ENCODE data around the gene ARMC7. TPM values are rescaled to one million over a fixed set of nuclear protein-coding genes. Genes with fewer than 3 reads are reported as not detected.
"Not testable (repeated sequence)": the region's sequence is repeated elsewhere in the genome, so short reads cannot be mapped to it uniquely, and the experiment has no call there.

Gene ARMC7
- total and polyA plus RNA-seq, 3 donors from 2014 or later = 10.0 to 12.6 (median 11.8) TPM

DNA sequence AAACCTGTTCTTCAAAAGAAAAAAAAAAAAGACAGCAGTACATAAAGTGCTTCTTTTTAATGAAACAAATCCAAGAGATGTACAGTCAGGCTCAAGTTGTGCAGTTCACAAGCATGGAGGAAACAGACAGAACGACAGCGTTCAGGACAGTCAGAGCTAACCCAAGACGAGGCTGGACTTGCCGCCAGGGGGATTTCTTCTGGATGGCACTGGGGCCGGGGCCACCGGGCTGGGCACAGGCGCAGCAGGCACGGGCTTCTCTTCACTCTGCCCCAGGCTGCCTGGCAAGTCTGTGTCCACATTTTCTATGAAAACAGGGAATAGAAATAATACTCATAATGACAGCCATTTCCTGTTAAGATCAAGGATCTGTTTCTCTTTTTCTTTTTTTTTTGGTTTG is 26.2 kb downstream of the ARMC7 start:
- no peak for TF ChIP-seq POLR2A (IDR thresholded peaks at IDR 0.05)
- no peak for TF ChIP-seq CTCF (IDR thresholded peaks at IDR 0.05)
- no peaks in the 10 kb centered on the region for H3K36me3 ChIP-seq (ENCODE audit: low read depth, missing control alignments)
- no peaks in the 10 kb centered on the region for H3K27me3 ChIP-seq
- intact Hi-C loops (cut with DNase I; ENCODE audit: low total_unique reads) = no loop called here
- H3K4me3 ChIP-seq = no peak overlapping the region
- H3K9me3 ChIP-seq = no peaks in the 10 kb centered on the region
- H3K4me1 ChIP-seq = peaks cover 33% of the 10 kb centered on the region
- 52 to 62% methylated on average over 8 of the region's 8 CpGs for WGBS, 2 donors
- DNase-seq = no peak
- H3K27ac ChIP-seq = peak overlapping the region; percentile 53 to 72

DNA sequence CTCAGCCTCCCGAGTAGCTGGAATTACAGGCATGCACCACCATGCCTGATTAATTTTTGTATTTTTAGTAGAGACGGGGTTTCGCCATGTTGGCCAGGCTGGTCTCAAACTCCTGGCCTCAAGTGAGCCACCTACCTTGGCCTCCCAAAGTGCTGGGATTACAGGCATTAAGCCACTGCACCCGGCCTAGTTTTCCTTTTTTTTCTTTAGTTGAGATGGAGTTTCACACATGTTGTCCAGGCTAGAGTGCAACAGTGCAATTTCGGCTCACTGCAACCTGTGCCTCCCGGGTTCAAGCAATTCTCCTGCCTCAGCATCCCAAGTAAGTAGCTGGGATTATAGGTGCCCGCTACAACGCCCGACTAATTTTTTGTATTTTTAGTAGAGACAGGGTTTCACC is 28.0 kb downstream of the ARMC7 start:
- H3K4me1 ChIP-seq = peaks cover 24% of the 10 kb centered on the region
- H3K36me3 ChIP-seq (ENCODE audit: low read depth, missing control alignments); intact Hi-C loops (cut with DNase I; ENCODE audit: low total_unique reads); H3K9me3 ChIP-seq; H3K27ac ChIP-seq; DNase-seq; H3K4me3 ChIP-seq; H3K27me3 ChIP-seq: not testable (repeated sequence)
- WGBS, 2 donors = 93 to 94% methylated on average over 9 of the region's 9 CpGs

DNA sequence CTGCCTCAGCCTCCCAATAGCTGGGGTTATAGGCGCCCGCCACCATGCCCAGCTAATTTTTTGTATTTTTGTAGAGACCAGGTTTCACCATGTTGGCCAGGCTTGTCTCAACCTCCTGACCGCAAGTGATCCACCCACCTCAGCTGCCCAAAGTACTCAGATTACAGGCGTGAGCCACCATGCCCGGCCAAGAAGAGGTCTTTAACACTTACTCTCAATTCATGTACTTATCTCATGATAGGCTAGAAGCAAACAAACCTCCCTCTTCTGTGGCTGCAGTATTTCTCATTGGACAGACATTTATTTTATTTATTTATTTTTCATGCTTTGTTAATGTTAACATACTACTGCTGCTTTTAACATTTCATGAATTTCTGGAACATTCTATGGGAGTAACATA is 28.8 kb downstream of the ARMC7 start:
- Histone ChIP-seq H3K27ac (peak overlapping the region in 1 of 2 donors; percentile 9), H3K4me1 (peaks cover 24% of the 10 kb centered on the region), H3K9me3 (no peaks in the 10 kb centered on the region), H3K27me3 (no peaks in the 10 kb centered on the region), H3K36me3 (ENCODE audit: low read depth, missing control alignments) (no peaks in the 10 kb centered on the region), H3K4me3 (no peak overlapping the region)
- TF ChIP-seq POLR2A (IDR thresholded peaks at IDR 0.05) = no peak
- TF ChIP-seq CTCF (IDR thresholded peaks at IDR 0.05) = no peak
- intact Hi-C loops (cut with DNase I; ENCODE audit: low total_unique reads) = no loop called here
- no peak for DNase-seq
- 80 to 89% methylated on average over 5 of the region's 5 CpGs for WGBS, 2 donors

DNA sequence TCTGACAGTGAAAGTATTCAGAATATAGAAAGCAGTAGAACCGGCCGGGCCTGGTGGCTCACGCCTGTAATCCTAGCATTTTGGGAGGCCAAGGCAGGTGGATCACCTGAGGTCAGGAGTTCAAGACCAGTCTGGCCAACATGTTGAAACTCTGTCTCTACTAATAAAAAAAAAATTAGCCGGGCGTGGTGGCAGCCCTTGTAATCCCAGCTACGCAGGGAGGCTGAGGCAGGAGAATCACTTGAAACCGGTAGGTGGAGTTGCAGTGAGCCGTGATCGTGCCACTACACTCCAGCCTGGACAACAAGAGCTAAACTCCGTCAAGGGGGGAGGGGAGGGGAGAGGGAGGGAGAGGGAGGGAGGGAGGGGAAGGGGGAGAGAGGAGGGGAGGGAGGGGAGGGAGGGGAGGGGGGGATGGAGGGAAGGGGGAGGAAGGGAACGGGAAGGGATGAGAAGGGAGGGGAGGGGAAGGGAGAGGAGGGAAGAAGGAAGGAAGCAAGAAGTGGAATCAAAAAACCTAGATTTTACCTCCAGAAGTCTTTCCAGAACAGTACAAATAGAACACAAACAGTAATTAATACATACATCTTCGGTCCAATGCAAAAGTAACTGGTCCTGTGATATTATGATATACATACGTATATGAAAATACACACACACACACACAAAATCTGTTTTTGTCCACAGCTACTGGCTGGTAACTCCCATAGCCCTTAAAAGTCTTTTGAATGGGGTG is 32.6 kb downstream of the ARMC7 start:
- TF ChIP-seq POLR2A (IDR thresholded peaks at IDR 0.05) (no peak), CTCF (IDR thresholded peaks at IDR 0.05) (no peak)
- no peak for DNase-seq
- 85 to 87% methylated on average over 13 of the region's 13 CpGs for WGBS, 2 donors
- H3K27ac ChIP-seq = no peak overlapping the region
- no peaks in the 10 kb centered on the region for H3K9me3 ChIP-seq
- no peaks in the 10 kb centered on the region for H3K27me3 ChIP-seq
- peaks cover 6% of the 10 kb centered on the region for H3K4me1 ChIP-seq
- no peaks in the 10 kb centered on the region for H3K36me3 ChIP-seq (ENCODE audit: low read depth, missing control alignments)
- no peak overlapping the region for H3K4me3 ChIP-seq
- intact Hi-C loops (cut with DNase I; ENCODE audit: low total_unique reads) = no loop called here

- H3K4me1 ChIP-seq = peaks cover 3% of the 10 kb centered on the region
- H3K36me3 ChIP-seq (ENCODE audit: low read depth, missing control alignments) = no peaks in the 10 kb centered on the region
- intact Hi-C loops (cut with DNase I; ENCODE audit: low total_unique reads) = no loop called here
- DNase-seq = no peak
- TF ChIP-seq POLR2A (IDR thresholded peaks at IDR 0.05) = no peak
- no peak for TF ChIP-seq CTCF (IDR thresholded peaks at IDR 0.05)
- no peak overlapping the region for H3K4me3 ChIP-seq
- no peaks in the 10 kb centered on the region for H3K27me3 ChIP-seq
- 80 to 85% methylated on average over 11 of the region's 11 CpGs for WGBS, 2 donors
- H3K27ac ChIP-seq = no peak overlapping the region
- H3K9me3 ChIP-seq = no peaks in the 10 kb centered on the region
Measured at GRCh38 chr17:75144816-75145512, 35.2 kb downstream of the ARMC7 start.

Measured in testis (tissue), 3 donors.